ENCODE measurements around the gene MMP27. TPM values are rescaled to one million over a fixed set of nuclear protein-coding genes. Genes with fewer than 3 reads are reported as not detected.

Gene MMP27
- total RNA-seq, 1 experiment from 2014 or later = not detected

Other genes with a start within 250 kb of the MMP27 start
- gene MMP7, start 175.0 kb downstream of the MMP27 start, total RNA-seq (2014; rRNA removed; shearing (Covaris generic)) = not detected in 2 replicates
- gene MMP20, start 80.4 kb downstream of the MMP27 start, total RNA-seq (2014; rRNA removed; shearing (Covaris generic)) = not detected in 2 replicates
- 3.3 and 4.4 TPM in 2 replicates for gene MMP8, start 19.2 kb upstream of the MMP27 start, total RNA-seq (2014; rRNA removed; shearing (Covaris generic))
- 0.20 and 0.24 TPM in 2 replicates for gene MMP10, start 74.9 kb upstream of the MMP27 start, total RNA-seq (2014; rRNA removed; shearing (Covaris generic))
- 21.2 and 25.4 TPM in 2 replicates for gene MMP1, start 92.4 kb upstream of the MMP27 start, total RNA-seq (2014; rRNA removed; shearing (Covaris generic))
- gene MMP3, start 137.8 kb upstream of the MMP27 start, total RNA-seq (2014; rRNA removed; shearing (Covaris generic)) = 0.39 and 1.3 TPM in 2 replicates
- 0.12 TPM in 1 of 2 replicates, not detected in the other for gene MMP12, start 169.2 kb upstream of the MMP27 start, total RNA-seq (2014; rRNA removed; shearing (Covaris generic))
- gene MMP13, start 250.0 kb upstream of the MMP27 start, total RNA-seq (2014; rRNA removed; shearing (Covaris generic)) = 0.12 TPM in 1 of 2 replicates, not detected in the other

All from RPMI7951 (cell line).